ENCODE data around the gene DXO.
A peak's percentile ranks its signal among the peaks of the same experiment; 100 is the strongest.
"Not testable (repeated sequence)": the region's sequence is repeated elsewhere in the genome, so short reads cannot be mapped to it uniquely, and the experiment has no call there.

Gene DXO

GRCh38 chr6:31971993-31972708 lies at the start of gene DXO:
TSS of gene DXO (minus strand) at chr6:31972138. CDS start at chr6:31971675, 463 bp downstream.
- DNase-seq = peak; percentile 96

DNA sequence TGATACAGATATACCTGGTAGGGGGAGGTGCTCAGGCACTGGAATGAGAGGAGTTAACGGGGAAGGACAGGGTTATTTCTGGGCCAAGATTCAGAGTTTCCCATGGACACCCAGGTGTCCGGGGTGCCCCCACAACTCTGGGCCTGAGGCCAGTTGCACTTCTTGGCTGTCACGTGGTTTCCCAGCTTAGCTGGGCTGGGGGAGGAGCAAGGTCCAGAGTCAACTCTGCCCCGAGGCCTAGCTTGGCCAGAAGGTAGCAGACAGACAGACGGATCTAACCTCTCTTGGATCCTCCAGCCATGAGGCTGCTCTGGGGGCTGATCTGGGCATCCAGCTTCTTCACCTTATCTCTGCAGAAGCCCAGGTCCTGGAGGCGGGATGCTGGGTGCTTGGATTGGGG lies 42.6 kb upstream of the DXO start, which contains the start of gene C4B:
C4B (plus strand) TSS at position 249 of the 400 bp plus-strand sequence; CDS start at position 300, 51 bp downstream.
- DNase-seq = not testable (repeated sequence)

- DNase-seq = not testable (repeated sequence)
These were observed 41.8 kb upstream of the DXO start for GRCh38 chr6:32013738-32014137.

DNA sequence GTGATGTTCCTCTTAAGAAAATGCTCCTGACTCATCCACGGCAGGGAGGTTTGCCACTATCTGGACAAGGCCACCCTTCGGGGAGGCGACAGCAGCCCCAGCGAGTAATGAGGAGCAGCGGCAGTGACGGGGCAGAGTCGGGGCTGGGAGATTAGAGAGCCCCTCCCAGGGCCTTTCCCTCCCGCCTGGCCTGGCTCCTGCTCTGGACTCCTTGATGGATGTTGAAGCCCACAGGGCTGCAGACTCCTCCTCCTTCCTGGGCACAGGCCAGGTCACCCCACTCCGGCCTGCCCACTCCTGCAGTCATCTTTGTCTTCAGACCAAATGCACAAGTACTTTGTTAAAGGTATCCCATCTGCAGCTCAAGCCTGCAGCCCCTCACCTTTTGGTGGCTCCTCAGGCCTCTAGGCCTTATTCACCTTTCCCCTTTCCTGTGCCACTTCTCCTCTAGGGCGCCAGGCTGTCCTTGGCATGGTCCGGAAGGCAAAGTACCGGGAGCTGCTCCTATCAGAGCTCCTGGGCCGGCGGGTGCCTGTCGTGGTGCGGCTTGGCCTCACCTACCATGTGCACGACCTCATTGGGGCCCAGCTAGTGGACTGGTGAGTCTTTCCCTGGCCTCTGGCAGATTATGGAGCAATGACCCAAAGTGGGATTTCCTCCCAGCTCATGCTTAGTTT lies 41.1 kb upstream of the DXO start:
- DNase-seq = not testable (repeated sequence)

- not testable (repeated sequence) for DNase-seq
These were observed 39.1 kb upstream of the DXO start for GRCh38 chr6:32010856-32011530.

DNA sequence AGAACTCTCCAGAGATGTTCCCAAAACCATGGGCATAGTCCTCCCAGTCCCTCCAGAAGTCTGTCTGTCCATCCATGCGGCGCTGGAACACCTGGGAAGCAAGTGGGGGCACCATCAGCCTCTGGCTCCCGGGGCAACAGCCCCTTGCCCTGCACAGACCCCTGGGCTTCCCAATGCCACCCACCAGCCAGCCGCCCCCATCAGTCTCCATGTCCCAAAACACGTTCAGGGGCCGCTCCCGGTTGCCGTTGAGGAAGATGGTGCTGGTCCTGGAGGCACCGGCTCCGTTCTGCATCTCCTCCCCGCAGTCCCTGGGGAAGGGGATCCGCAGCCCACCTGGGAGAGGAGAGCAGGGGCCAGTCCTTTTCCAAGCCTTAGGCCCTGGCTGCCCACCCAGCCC lies 37.6 kb upstream of the DXO start:
- not testable (repeated sequence) for DNase-seq

GRCh38 chr6:32008616-32009015 lies 36.7 kb upstream of the DXO start:
- DNase-seq = not testable (repeated sequence)

DNA sequence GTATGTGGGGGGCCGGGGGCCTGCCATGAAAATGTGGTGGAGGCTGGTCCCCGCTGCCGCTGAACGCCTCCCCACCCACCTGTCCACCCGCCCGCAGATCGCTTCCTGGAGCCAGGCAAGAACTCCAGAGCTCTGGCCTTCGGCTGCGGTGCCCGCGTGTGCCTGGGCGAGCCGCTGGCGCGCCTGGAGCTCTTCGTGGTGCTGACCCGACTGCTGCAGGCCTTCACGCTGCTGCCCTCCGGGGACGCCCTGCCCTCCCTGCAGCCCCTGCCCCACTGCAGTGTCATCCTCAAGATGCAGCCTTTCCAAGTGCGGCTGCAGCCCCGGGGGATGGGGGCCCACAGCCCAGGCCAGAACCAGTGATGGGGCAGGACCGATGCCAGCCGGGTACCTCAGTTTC lies 36.1 kb upstream of the DXO start:
- not testable (repeated sequence) for DNase-seq

DNA sequence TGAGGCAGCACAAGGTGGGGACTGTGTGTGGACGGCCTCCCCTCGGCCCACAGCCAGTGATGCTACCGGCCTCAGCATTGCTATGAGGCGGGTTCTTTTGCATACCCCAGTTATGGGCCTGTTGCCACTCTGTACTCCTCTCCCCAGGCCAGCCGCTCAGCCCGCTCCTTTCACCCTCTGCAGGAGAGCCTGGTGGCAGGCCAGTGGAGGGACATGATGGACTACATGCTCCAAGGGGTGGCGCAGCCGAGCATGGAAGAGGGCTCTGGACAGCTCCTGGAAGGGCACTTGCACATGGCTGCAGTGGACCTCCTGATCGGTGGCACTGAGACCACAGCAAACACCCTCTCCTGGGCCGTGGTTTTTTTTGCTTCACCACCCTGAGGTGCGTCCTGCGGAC lies 35.1 kb upstream of the DXO start:
- not testable (repeated sequence) for DNase-seq

DNA sequence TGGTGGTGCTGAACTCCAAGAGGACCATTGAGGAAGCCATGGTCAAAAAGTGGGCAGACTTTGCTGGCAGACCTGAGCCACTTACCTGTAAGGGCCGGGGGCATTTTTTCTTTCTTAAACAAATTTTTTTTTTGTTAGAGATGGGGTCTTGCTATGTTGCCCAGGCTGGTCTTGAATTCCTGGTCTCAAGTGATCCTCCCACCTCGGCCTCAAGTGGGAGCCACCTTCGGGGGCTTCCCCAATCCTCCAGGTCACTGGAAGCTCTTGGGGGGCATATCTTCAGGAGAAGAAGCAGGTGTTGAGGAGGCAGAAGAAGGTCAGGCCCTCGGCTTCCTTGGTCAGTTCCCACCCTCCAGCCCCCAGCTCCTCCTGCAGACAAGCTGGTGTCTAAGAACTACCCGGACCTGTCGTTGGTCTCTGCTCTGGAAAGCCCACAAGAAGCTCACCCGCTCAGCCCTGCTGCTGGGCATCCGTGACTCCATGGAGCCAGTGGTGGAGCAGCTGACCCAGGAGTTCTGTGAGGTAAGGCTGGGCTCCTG lies 34.1 kb upstream of the DXO start:
- DNase-seq = not testable (repeated sequence)

GRCh38 chr6:32005538-32005880 lies 33.6 kb upstream of the DXO start:
- DNase-seq = not testable (repeated sequence)

DNA sequence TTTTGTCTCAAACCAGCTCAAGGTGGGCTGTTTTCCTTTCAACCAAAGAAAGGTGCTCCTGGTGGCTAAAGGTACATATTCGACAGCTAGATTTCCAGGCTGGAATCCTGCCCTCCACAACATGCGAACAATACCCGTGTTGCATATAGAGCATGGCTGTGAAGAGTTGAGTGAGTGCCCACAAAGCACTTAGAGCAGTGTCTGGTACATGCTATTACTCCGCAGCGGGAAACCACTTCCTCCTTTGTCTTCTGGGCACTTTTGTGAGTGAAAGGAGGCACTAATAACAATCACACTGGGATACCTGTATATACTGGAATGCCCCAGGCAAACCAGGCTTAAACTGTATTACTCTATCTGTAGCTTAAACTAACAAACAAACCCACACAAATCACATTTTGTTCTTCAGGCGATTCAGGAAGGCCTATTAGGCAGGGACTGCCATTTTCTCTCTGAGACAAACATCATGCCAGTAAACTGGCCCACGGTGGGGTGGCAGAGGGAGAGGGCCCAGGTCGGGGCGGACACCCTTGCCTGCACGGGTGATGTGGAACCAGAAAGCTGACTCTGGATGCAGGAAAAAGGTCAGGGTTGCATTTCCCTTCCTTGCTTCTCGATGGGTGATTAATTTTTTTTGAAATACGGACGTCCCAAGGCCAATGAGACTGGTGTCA lies 33.1 kb upstream of the DXO start:
- DNase-seq = not testable (repeated sequence)

DNA sequence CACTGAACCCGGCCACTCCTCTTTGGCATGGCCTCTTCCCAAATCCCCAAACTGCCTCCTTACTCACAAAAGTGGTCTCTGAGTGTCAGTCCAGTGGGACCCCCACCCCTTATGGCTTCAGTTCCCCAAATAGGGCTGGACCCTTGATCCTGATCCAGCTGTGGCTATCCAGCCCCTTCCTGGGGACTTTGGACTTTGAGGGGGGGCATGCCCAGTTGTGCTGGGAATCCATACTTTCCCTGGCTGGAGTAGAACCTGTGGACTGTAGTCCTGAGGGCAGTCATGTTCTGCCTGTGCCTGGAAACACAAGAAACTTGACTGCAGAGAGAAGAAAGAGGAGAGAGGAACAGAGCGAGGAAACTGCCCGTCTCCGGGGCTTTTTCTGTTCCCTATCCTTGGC lies 32.5 kb upstream of the DXO start:
- not testable (repeated sequence) for DNase-seq

DNA sequence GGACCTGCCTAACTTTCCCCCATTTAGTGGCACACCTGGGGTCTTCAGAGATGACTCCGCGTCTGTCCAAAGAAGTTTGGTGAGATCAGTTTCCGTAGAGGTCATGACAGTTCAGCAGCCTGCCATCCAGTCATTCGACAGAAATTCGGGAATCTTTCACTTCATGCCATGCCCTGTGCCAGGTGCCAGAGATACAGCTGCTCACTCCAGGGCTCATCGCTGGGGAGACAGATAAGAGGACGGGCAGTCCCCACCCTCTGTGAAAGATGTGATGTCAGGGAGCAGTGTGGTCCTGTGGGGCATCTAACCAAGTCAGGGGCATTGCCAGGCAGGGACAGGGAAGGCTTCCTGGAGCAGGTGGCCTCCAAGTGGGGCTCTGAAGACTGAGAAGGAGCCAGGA lies 31.4 kb upstream of the DXO start:
- DNase-seq = not testable (repeated sequence)

GRCh38 chr6:32002546-32003268 lies 30.8 kb upstream of the DXO start:
- not testable (repeated sequence) for DNase-seq

DNA sequence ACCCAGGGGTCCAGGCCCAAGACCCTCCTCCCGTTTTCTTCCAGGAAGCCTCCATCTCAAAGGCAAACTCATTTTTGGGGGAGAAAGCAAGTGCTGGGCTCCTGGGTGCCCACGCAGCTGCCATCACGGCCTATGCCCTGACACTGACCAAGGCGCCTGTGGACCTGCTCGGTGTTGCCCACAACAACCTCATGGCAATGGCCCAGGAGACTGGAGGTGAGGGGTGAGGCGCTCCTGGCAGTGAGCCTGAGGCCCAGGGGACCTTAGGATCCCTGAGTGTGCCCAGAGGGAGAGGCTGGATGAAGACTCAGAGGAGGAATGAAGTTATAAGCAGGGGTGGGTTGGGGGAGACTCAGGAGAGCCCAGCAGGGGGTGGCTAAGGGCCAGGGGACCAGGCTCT lies 24.4 kb upstream of the DXO start:
- not testable (repeated sequence) for DNase-seq

GRCh38 chr6:31994421-31994820 lies 22.5 kb upstream of the DXO start:
- DNase-seq = not testable (repeated sequence)

GRCh38 chr6:31989363-31989762 lies 17.4 kb upstream of the DXO start:
- not testable (repeated sequence) for DNase-seq

DNA sequence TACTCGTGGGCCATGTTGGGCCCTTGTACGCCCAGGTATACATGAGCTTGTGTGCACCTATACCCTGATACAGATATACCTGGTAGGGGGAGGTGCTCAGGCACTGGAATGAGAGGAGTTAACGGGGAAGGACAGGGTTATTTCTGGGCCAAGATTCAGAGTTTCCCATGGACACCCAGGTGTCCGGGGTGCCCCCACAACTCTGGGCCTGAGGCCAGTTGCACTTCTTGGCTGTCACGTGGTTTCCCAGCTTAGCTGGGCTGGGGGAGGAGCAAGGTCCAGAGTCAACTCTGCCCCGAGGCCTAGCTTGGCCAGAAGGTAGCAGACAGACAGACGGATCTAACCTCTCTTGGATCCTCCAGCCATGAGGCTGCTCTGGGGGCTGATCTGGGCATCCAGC lies 9.8 kb upstream of the DXO start, which contains the start of gene C4A:
C4A (plus strand) TSS at position 314 of the 400 bp plus-strand sequence; CDS start at position 365, 51 bp downstream.
- DNase-seq = not testable (repeated sequence)

DNA sequence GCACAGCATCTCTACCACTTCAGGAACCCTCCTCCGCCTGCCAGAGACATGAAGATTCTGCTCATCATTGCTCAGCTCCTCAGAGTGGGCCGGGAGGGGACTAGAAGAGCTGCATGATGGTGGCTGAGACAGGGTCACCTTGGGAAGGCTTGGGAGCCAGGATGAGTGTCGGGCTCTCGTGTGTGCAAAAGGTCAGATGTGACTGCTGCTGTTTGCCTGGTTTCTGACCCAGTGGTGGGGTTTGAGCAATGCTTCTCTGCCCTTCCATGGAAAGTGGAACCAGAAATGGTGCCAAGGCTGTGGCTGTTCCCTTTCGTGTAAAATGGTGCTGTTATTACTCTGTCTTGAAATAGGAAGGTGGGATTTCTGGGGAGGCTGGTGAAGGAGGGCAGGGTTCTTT lies 9.1 kb upstream of the DXO start:
- not testable (repeated sequence) for DNase-seq

DNA sequence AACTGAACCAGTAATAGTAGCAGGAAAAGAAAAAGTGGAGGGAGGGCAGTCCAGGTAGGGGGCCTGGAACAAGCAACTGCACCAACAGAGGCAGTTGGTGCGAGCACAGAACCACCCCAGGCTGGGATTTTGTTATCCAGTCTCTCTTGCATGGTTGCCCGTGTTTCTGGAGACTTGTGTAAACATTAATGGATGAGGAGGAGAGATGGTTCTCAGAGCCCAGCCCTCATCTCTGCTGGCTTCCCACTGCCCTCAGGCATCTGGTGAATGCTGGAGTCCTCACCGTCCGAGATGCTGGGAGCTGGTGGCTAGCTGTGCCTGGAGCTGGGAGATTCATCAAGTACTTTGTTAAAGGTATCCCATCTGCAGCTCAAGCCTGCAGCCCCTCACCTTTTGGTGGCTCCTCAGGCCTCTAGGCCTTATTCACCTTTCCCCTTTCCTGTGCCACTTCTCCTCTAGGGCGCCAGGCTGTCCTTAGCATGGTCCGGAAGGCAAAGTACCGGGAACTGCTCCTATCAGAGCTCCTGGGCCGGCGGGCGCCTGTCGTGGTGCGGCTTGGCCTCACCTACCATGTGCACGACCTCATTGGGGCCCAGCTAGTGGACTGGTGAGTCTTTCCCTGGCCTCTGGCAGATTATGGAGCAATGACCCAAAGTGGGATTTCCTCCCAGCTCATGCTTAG lies 8.4 kb upstream of the DXO start:
- not testable (repeated sequence) for DNase-seq

Measured in CD4-positive, alpha-beta T cell treated with Interleukin-17A for 4 hours (primary cell).